ENCODE measurements around the gene AMMECR1. TPM values are rescaled to one million over a fixed set of nuclear protein-coding genes. Genes with fewer than 3 reads are reported as not detected.

Gene AMMECR1
- total and polyA plus RNA-seq, 2 of the 4 experiments (the other 2 are of a cell fraction): 7.0 to 11.3 TPM

- BruUV-seq (replicated peaks): no TSS peak
- CTCF ChIA-PET: no interaction called here
- H3K9me3 ChIP-seq (ENCODE audit: control insufficient read depth, insufficient read depth, low read length): no peaks in the 10 kb centered on the region
Measured at GRCh38 chrX:110268395-110268794, 49.5 kb downstream of the AMMECR1 start.

More at GRCh38 chrX:110268395-110268794, 49.5 kb downstream of the AMMECR1 start:
- ATAC-seq (ENCODE audit: low read depth): no peak
- H2AFZ ChIP-seq (replicated peaks; ENCODE audit: low read length, poor library complexity): no peak overlapping the region
- H3K4me3 ChIP-seq (ENCODE audit: insufficient read depth, low read depth, low read length): no peak overlapping the region
- H4K5ac ChIP-seq (ENCODE audit: low read depth, low read length): no peak overlapping the region
- no peaks in the 10 kb centered on the region for H3K4me1 ChIP-seq (ENCODE audit: control insufficient read depth, insufficient read depth, low read length)
- H2BK120ac ChIP-seq (ENCODE audit: low read depth, low read length): no peak overlapping the region
- H3K4ac ChIP-seq (ENCODE audit: low read depth, low read length): no peak overlapping the region
- no peak overlapping the region for H4K91ac ChIP-seq (ENCODE audit: insufficient read depth, low read depth, low read length)
- H2BK15ac ChIP-seq (ENCODE audit: low read depth, low read length): no peak overlapping the region
- no peaks in the 10 kb centered on the region for H3K36me3 ChIP-seq (ENCODE audit: control insufficient read depth, insufficient read depth, low read length)
- H2BK5ac ChIP-seq (ENCODE audit: low read depth, low read length, poor library complexity, severe bottlenecking): no peak overlapping the region
- dilution Hi-C loops (cut with HindIII; ENCODE audit: low sequenced_read_pairs, unreplicated experiment) (no loop called here), in situ Hi-C loops (cut with MboI; ENCODE audit: low sequenced_read_pairs) (no loop called here), intact Hi-C loops (cut with micrococcal nuclease) (no loop called here)
- DNase-seq: no peak
- H3K27me3 ChIP-seq (ENCODE audit: control insufficient read depth, insufficient read depth, low read length): peaks cover 1% of the 10 kb centered on the region; the same call in 1 of the 2 replicates
- H4K20me1 ChIP-seq (ENCODE audit: insufficient read depth, low read length): no peaks in the 10 kb centered on the region
- no peak overlapping the region for H3K9ac ChIP-seq (ENCODE audit: low read depth, low read length)
- TF ChIP-seq POLR2A (IDR thresholded peaks at IDR 0.05; ENCODE audit: low read depth, low read length) (no peak), RAD21 (IDR thresholded peaks at IDR 0.05; ENCODE audit: low read length) (no peak), CHD1 (IDR thresholded peaks at IDR 0.05; ENCODE audit: low read depth, low read length) (no peak), SMC3 (IDR thresholded peaks at IDR 0.05; ENCODE audit: low read depth, low read length) (no peak), CEBPB (IDR thresholded peaks at IDR 0.05; ENCODE audit: low read depth, low read length) (no peak), NFE2L2 (IDR thresholded peaks at IDR 0.05; ENCODE audit: low read depth, low read length) (no peak), BHLHE40 (IDR thresholded peaks at IDR 0.05; ENCODE audit: low read depth, low read length) (no peak)
- TF ChIP-seq, protein P1, sequence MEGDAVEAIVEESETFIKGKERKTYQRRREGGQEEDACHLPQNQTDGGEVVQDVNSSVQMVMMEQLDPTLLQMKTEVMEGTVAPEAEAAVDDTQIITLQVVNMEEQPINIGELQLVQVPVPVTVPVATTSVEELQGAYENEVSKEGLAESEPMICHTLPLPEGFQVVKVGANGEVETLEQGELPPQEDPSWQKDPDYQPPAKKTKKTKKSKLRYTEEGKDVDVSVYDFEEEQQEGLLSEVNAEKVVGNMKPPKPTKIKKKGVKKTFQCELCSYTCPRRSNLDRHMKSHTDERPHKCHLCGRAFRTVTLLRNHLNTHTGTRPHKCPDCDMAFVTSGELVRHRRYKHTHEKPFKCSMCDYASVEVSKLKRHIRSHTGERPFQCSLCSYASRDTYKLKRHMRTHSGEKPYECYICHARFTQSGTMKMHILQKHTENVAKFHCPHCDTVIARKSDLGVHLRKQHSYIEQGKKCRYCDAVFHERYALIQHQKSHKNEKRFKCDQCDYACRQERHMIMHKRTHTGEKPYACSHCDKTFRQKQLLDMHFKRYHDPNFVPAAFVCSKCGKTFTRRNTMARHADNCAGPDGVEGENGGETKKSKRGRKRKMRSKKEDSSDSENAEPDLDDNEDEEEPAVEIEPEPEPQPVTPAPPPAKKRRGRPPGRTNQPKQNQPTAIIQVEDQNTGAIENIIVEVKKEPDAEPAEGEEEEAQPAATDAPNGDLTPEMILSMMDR (conservative IDR thresholded peaks at IDR 0.05; ENCODE audit: low read depth, low read length): no peak
- peaks cover 0 to 11% of the 10 kb centered on the region in 2 experiments; a peak in 1 of 4 replicates for H3K79me1 ChIP-seq (ENCODE audit: low read depth in 1 of 2, low read length in 2 of 2)
- no peak overlapping the region for H3K14ac ChIP-seq (replicated peaks; ENCODE audit: low read depth, low read length)
- no peak overlapping the region for H4K8ac ChIP-seq (ENCODE audit: low read depth in 2 of 2, low read length in 2 of 2)
- H3K27ac ChIP-seq (ENCODE audit: insufficient read depth, low read length): no peak overlapping the region
- no peak overlapping the region for H2AK9ac ChIP-seq (replicated peaks; ENCODE audit: low read depth, low read length, poor library complexity)
- H3K23ac ChIP-seq (ENCODE audit: low read depth, low read length): no peak overlapping the region
- no peak overlapping the region for H3K56ac ChIP-seq (ENCODE audit: extremely low read depth, insufficient read depth, low read length)
- H2BK20ac ChIP-seq (ENCODE audit: low read depth, low read length): no peak overlapping the region
- H3K9me1 ChIP-seq (ENCODE audit: insufficient read depth, low read length): no peaks in the 10 kb centered on the region
- WGBS, 2 experiments (ENCODE audit: extremely low coverage in 2 of 2, insufficient read length in 1 of 2): no CpG with 5 or more reads among the region's 6 CpGs
- POLR2A ChIA-PET (ENCODE audit: unreplicated experiment): no interaction called here
- no peak overlapping the region for H2AK5ac ChIP-seq (ENCODE audit: low read depth, low read length)
- no peak overlapping the region for H3K4me2 ChIP-seq (ENCODE audit: low read depth, low read length)
- no peak overlapping the region for H3K18ac ChIP-seq (ENCODE audit: low read depth, low read length)
